Loucy (cell line): ENCODE data around the gene GRID1.

Source experiments
- EZH2phosphoT487 ChIP-seq: fragments of 200-600 bp; IDR thresholded peaks from 2 replicates; pipeline ENCODE4 v1.6.1; 2018; ENCODE audit warnings: antibody characterized with exemption, mild to moderate bottlenecking, moderate library complexity, borderline replicate concordance
- TF ChIP-seq, protein P1 (sequence below): fragments of 200-600 bp; sonication (generic); conservative IDR thresholded peaks from 2 replicates; pipeline ENCODE4 v1.5.1; 2014; ENCODE audit warnings: mild to moderate bottlenecking, antibody characterized with exemption, low read length

- TF ChIP-seq, protein P1, sequence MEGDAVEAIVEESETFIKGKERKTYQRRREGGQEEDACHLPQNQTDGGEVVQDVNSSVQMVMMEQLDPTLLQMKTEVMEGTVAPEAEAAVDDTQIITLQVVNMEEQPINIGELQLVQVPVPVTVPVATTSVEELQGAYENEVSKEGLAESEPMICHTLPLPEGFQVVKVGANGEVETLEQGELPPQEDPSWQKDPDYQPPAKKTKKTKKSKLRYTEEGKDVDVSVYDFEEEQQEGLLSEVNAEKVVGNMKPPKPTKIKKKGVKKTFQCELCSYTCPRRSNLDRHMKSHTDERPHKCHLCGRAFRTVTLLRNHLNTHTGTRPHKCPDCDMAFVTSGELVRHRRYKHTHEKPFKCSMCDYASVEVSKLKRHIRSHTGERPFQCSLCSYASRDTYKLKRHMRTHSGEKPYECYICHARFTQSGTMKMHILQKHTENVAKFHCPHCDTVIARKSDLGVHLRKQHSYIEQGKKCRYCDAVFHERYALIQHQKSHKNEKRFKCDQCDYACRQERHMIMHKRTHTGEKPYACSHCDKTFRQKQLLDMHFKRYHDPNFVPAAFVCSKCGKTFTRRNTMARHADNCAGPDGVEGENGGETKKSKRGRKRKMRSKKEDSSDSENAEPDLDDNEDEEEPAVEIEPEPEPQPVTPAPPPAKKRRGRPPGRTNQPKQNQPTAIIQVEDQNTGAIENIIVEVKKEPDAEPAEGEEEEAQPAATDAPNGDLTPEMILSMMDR, result no peak
- TF ChIP-seq EZH2phosphoT487, result no peak
Measured at GRCh38 chr10:86022906-86023305, 343.7 kb downstream of the GRID1 start.
